HG03558 (cell line): ENCODE measurements around the gene ANKRD17.
A peak's percentile ranks its signal among the peaks of the same experiment; 100 is the strongest.
"Not testable (repeated sequence)": the region's sequence is repeated elsewhere in the genome, so short reads cannot be mapped to it uniquely, and the experiment has no call there.

Experiments used
- ATAC-seq: cut with Tn5 transposase; IDR thresholded peaks from one replicate; pipeline ENCODE4 v1.9.1; 2021; ENCODE audit warnings: moderate number of reproducible peaks; ENCODE audit not compliant: unreplicated experiment; ENCODE audit errors: extremely low read depth

ANKRD17 gene

GRCh38 chr4:73205482-73205881 is 53.1 kb downstream of the ANKRD17 start:
- no peak for ATAC-seq

GRCh38 chr4:73203976-73204375 is 54.6 kb downstream of the ANKRD17 start:
- not testable (repeated sequence) for ATAC-seq

GRCh38 chr4:73197220-73197619 is 61.4 kb downstream of the ANKRD17 start:
- no peak for ATAC-seq

GRCh38 chr4:73194064-73194463 is 64.5 kb downstream of the ANKRD17 start:
- ATAC-seq = no peak

- no peak for ATAC-seq
Measured at GRCh38 chr4:73193659-73194058, 64.9 kb downstream of the ANKRD17 start.

GRCh38 chr4:73193155-73193554 is 65.4 kb downstream of the ANKRD17 start:
- ATAC-seq = peak; percentile 25

GRCh38 chr4:73189274-73189810 is 69.3 kb downstream of the ANKRD17 start:
- ATAC-seq = no peak

- no peak for ATAC-seq
Measured at GRCh38 chr4:73187325-73187724, 71.3 kb downstream of the ANKRD17 start.

GRCh38 chr4:73185903-73186302 is 72.7 kb downstream of the ANKRD17 start:
- ATAC-seq = no peak

GRCh38 chr4:73181231-73181630 is 77.4 kb downstream of the ANKRD17 start:
- no peak for ATAC-seq

GRCh38 chr4:73178389-73178788 is 80.2 kb downstream of the ANKRD17 start:
- ATAC-seq = no peak

- ATAC-seq = no peak
Measured at GRCh38 chr4:73172161-73172560, 86.4 kb downstream of the ANKRD17 start.

GRCh38 chr4:73170518-73171198 is 87.9 kb downstream of the ANKRD17 start:
- no peak for ATAC-seq

GRCh38 chr4:73166212-73166611 is 92.4 kb downstream of the ANKRD17 start:
- ATAC-seq = no peak

GRCh38 chr4:73161527-73162185 is 96.9 kb downstream of the ANKRD17 start:
- ATAC-seq = no peak

- no peak for ATAC-seq
Measured at GRCh38 chr4:73156394-73156793, 102.2 kb downstream of the ANKRD17 start.

GRCh38 chr4:73152893-73153292 is 105.7 kb downstream of the ANKRD17 start:
- no peak for ATAC-seq

- no peak for ATAC-seq
Measured at GRCh38 chr4:73142995-73143547, 115.5 kb downstream of the ANKRD17 start.

- ATAC-seq = no peak
Measured at GRCh38 chr4:73139991-73140390, 118.6 kb downstream of the ANKRD17 start.

GRCh38 chr4:73139245-73139644 is 119.4 kb downstream of the ANKRD17 start:
- ATAC-seq = no peak

- no peak for ATAC-seq
Measured at GRCh38 chr4:73137121-73137520, 121.5 kb downstream of the ANKRD17 start.
